ENCODE data around the gene C19orf53. TPM values are rescaled to one million over a fixed set of nuclear protein-coding genes. Genes with fewer than 3 reads are reported as not detected.

Gene C19orf53
- polyA plus RNA-seq, 4 donors, result 104 to 126 (median 118) TPM

GRCh38 chr19:13794757-13795589 is 20.7 kb downstream of the C19orf53 start, which contains the start of gene ZSWIM4:
Gene ZSWIM4 (plus strand): TSS chr19:13795443. CDS start chr19:13795649, 206 bp downstream.
- peaks cover 0 to 3% (median 0%) of the 10 kb centered on the region in 3 donors for H3K36me3 ChIP-seq (ENCODE audit: control insufficient read depth in 3 of 3, insufficient read depth in 2 of 3, low read depth in 1 of 3, low read length in 3 of 3)
- DNase-seq (peak; percentile 99 to 100), FAIRE-seq (no peak)
- H3K9me3 ChIP-seq (ENCODE audit: control insufficient read depth in 2 of 2, insufficient read depth in 1 of 2, low read depth in 1 of 2, low read length in 1 of 2), result no peaks in the 10 kb centered on the region
- H3K27ac ChIP-seq (ENCODE audit: low read depth in 1 of 3, low read length in 2 of 3), result peak within 1 kb of the TSS; percentile 53 to 95 (median 74)
- no peaks in the 10 kb centered on the region for H3K27me3 ChIP-seq (ENCODE audit: control insufficient read depth in 3 of 3, insufficient read depth in 3 of 3, low read length in 3 of 3)
- H3K4me3 ChIP-seq (ENCODE audit: low read depth in 1 of 3, low read length in 3 of 3), result peak within 1 kb of the TSS; percentile 70 to 94 (median 83)
- H3K4me1 ChIP-seq (ENCODE audit: control insufficient read depth in 3 of 3, insufficient read depth in 2 of 3, low read depth in 1 of 3, low read length in 2 of 3), result peaks cover 0 to 18% (median 5%) of the 10 kb centered on the region in 3 donors
- 1% methylated on average over 60 to 71 of the region's 71 CpGs for WGBS, 3 donors

- Histone ChIP-seq H3K36me3 (ENCODE audit: control insufficient read depth in 3 of 3, insufficient read depth in 2 of 3, low read depth in 1 of 3, low read length in 3 of 3) (peaks cover 0 to 6% (median 0%) of the 10 kb centered on the region in 3 donors), H3K9me3 (ENCODE audit: control insufficient read depth in 2 of 2, insufficient read depth in 1 of 2, low read depth in 1 of 2, low read length in 1 of 2) (no peaks in the 10 kb centered on the region), H3K27me3 (ENCODE audit: control insufficient read depth in 3 of 3, insufficient read depth in 3 of 3, low read length in 3 of 3) (no peaks in the 10 kb centered on the region), H3K4me1 (ENCODE audit: control insufficient read depth in 3 of 3, insufficient read depth in 2 of 3, low read depth in 1 of 3, low read length in 2 of 3) (peaks cover 0 to 18% (median 5%) of the 10 kb centered on the region in 3 donors), H3K4me3 (ENCODE audit: low read depth in 1 of 3, low read length in 3 of 3) (peak overlapping the region; percentile 70 to 94 (median 83)), H3K27ac (ENCODE audit: low read depth in 1 of 3, low read length in 2 of 3) (peak overlapping the region in 2 of 3 donors; percentile 53 to 84)
- peak in 1 of 2 donors; percentile 56 for DNase-seq
- FAIRE-seq, result no peak
- 3 to 13% (median 9%) methylated on average over 16 to 42 of the region's 42 CpGs for WGBS, 3 donors
Observed at GRCh38 chr19:13795595-13796300, 21.5 kb downstream of the C19orf53 start.

GRCh38 chr19:13796301-13797057 is 22.2 kb downstream of the C19orf53 start:
- no peaks in the 10 kb centered on the region for H3K27me3 ChIP-seq (ENCODE audit: control insufficient read depth in 3 of 3, insufficient read depth in 3 of 3, low read length in 3 of 3)
- H3K27ac ChIP-seq (ENCODE audit: low read depth in 1 of 3, low read length in 2 of 3), result peak overlapping the region in 1 of 3 donors; percentile 84
- no peaks in the 10 kb centered on the region for H3K9me3 ChIP-seq (ENCODE audit: control insufficient read depth in 2 of 2, insufficient read depth in 1 of 2, low read depth in 1 of 2, low read length in 1 of 2)
- FAIRE-seq (no peak), DNase-seq (peak in 1 of 2 donors; percentile 30)
- peak overlapping the region; percentile 2 to 94 (median 83) for H3K4me3 ChIP-seq (ENCODE audit: low read depth in 1 of 3, low read length in 3 of 3)
- peaks cover 0 to 18% (median 5%) of the 10 kb centered on the region in 3 donors for H3K4me1 ChIP-seq (ENCODE audit: control insufficient read depth in 3 of 3, insufficient read depth in 2 of 3, low read depth in 1 of 3, low read length in 2 of 3)
- peaks cover 0 to 7% (median 0%) of the 10 kb centered on the region in 3 donors for H3K36me3 ChIP-seq (ENCODE audit: control insufficient read depth in 3 of 3, insufficient read depth in 2 of 3, low read depth in 1 of 3, low read length in 3 of 3)
- WGBS, 3 donors, result 16 to 31% (median 29%) methylated on average over 12 of the region's 12 CpGs

GRCh38 chr19:13797058-13797440 is 22.8 kb downstream of the C19orf53 start:
- Histone ChIP-seq H3K4me1 (ENCODE audit: control insufficient read depth in 3 of 3, insufficient read depth in 2 of 3, low read depth in 1 of 3, low read length in 2 of 3) (peaks cover 0 to 18% (median 5%) of the 10 kb centered on the region in 3 donors), H3K36me3 (ENCODE audit: control insufficient read depth in 3 of 3, insufficient read depth in 2 of 3, low read depth in 1 of 3, low read length in 3 of 3) (peaks cover 0 to 7% (median 0%) of the 10 kb centered on the region in 3 donors), H3K4me3 (ENCODE audit: low read depth in 1 of 3, low read length in 3 of 3) (no peak overlapping the region), H3K9me3 (ENCODE audit: control insufficient read depth in 2 of 2, insufficient read depth in 1 of 2, low read depth in 1 of 2, low read length in 1 of 2) (no peaks in the 10 kb centered on the region), H3K27me3 (ENCODE audit: control insufficient read depth in 3 of 3, insufficient read depth in 3 of 3, low read length in 3 of 3) (no peaks in the 10 kb centered on the region), H3K27ac (ENCODE audit: low read depth in 1 of 3, low read length in 2 of 3) (peak overlapping the region in 1 of 3 donors; percentile 84)
- FAIRE-seq (no peak), DNase-seq (no peak)
- WGBS, 3 donors, result 66 to 78% (median 74%) methylated on average over 4 of the region's 4 CpGs

- Histone ChIP-seq H3K27me3 (ENCODE audit: control insufficient read depth in 3 of 3, insufficient read depth in 3 of 3, low read length in 3 of 3) (no peaks in the 10 kb centered on the region), H3K36me3 (ENCODE audit: control insufficient read depth in 3 of 3, insufficient read depth in 2 of 3, low read depth in 1 of 3, low read length in 3 of 3) (peaks cover 0 to 11% (median 0%) of the 10 kb centered on the region in 3 donors), H3K27ac (ENCODE audit: low read depth in 1 of 3, low read length in 2 of 3) (no peak overlapping the region), H3K4me1 (ENCODE audit: control insufficient read depth in 3 of 3, insufficient read depth in 2 of 3, low read depth in 1 of 3, low read length in 2 of 3) (peaks cover 0 to 18% (median 5%) of the 10 kb centered on the region in 3 donors), H3K4me3 (ENCODE audit: low read depth in 1 of 3, low read length in 3 of 3) (no peak overlapping the region), H3K9me3 (ENCODE audit: control insufficient read depth in 2 of 2, insufficient read depth in 1 of 2, low read depth in 1 of 2, low read length in 1 of 2) (no peaks in the 10 kb centered on the region)
- WGBS, 3 donors, result 51 to 57% (median 56%) methylated on average over 7 of the region's 7 CpGs
- FAIRE-seq, result no peak
- no peak for DNase-seq
Observed at GRCh38 chr19:13797870-13798269, 23.6 kb downstream of the C19orf53 start.

- DNase-seq (no peak), FAIRE-seq (no peak)
- 76 to 92% (median 87%) methylated on average over 22 of the region's 22 CpGs for WGBS, 3 donors
- H3K27me3 ChIP-seq (ENCODE audit: control insufficient read depth in 3 of 3, insufficient read depth in 3 of 3, low read length in 3 of 3), result no peaks in the 10 kb centered on the region
- peaks cover 0 to 14% (median 5%) of the 10 kb centered on the region in 3 donors for H3K4me1 ChIP-seq (ENCODE audit: control insufficient read depth in 3 of 3, insufficient read depth in 2 of 3, low read depth in 1 of 3, low read length in 2 of 3)
- H3K36me3 ChIP-seq (ENCODE audit: control insufficient read depth in 3 of 3, insufficient read depth in 2 of 3, low read depth in 1 of 3, low read length in 3 of 3), result peaks cover 0 to 12% (median 0%) of the 10 kb centered on the region in 3 donors
- no peak overlapping the region for H3K27ac ChIP-seq (ENCODE audit: low read depth in 1 of 3, low read length in 2 of 3)
- H3K9me3 ChIP-seq (ENCODE audit: control insufficient read depth in 2 of 2, insufficient read depth in 1 of 2, low read depth in 1 of 2, low read length in 1 of 2), result no peaks in the 10 kb centered on the region
- no peak overlapping the region for H3K4me3 ChIP-seq (ENCODE audit: low read depth in 1 of 3, low read length in 3 of 3)
Observed at GRCh38 chr19:13799669-13800068, 25.4 kb downstream of the C19orf53 start.

GRCh38 chr19:13803038-13803437 is 28.8 kb downstream of the C19orf53 start:
- H3K4me3 ChIP-seq (ENCODE audit: low read depth in 1 of 3, low read length in 3 of 3), result no peak overlapping the region
- no peak overlapping the region for H3K27ac ChIP-seq (ENCODE audit: low read depth in 1 of 3, low read length in 2 of 3)
- peaks cover 0 to 23% (median 0%) of the 10 kb centered on the region in 3 donors for H3K36me3 ChIP-seq (ENCODE audit: control insufficient read depth in 3 of 3, insufficient read depth in 2 of 3, low read depth in 1 of 3, low read length in 3 of 3)
- H3K27me3 ChIP-seq (ENCODE audit: control insufficient read depth in 3 of 3, insufficient read depth in 3 of 3, low read length in 3 of 3), result no peaks in the 10 kb centered on the region
- H3K9me3 ChIP-seq (ENCODE audit: control insufficient read depth in 2 of 2, insufficient read depth in 1 of 2, low read depth in 1 of 2, low read length in 1 of 2), result no peaks in the 10 kb centered on the region
- 34 to 79% (median 46%) methylated on average over 9 of the region's 9 CpGs for WGBS, 3 donors
- no peaks in the 10 kb centered on the region for H3K4me1 ChIP-seq (ENCODE audit: control insufficient read depth in 3 of 3, insufficient read depth in 2 of 3, low read depth in 1 of 3, low read length in 2 of 3)
- FAIRE-seq (no peak), DNase-seq (no peak)
